Measurements from ENCODE around the gene SMIM5.

Gene SMIM5

GRCh38 chr17:75604034-75604695, 29.1 kb upstream of the SMIM5 start:
- DNase-seq = no peak

GRCh38 chr17:75605790-75606189, 27.4 kb upstream of the SMIM5 start:
- DNase-seq = no peak

DNA sequence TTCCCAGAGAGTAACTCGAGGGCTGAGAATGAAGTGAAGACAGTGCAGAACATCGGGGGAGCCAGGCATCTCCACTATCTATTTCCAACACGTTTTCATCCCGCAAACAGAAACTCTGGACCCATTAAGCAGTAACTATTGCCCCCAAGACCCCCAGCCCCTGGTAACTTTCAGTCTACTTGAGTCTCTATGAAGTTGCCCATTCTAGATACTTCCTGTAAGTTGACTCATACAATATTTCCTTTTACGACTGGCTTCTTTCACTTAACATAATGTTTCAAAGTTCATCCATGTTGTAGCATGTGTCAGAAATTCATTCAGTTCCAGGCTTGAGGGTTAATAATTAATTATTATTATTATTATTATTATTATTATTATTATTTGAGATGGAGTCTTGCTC, 26.1 kb upstream of the SMIM5 start:
- DNase-seq = no peak

DNA sequence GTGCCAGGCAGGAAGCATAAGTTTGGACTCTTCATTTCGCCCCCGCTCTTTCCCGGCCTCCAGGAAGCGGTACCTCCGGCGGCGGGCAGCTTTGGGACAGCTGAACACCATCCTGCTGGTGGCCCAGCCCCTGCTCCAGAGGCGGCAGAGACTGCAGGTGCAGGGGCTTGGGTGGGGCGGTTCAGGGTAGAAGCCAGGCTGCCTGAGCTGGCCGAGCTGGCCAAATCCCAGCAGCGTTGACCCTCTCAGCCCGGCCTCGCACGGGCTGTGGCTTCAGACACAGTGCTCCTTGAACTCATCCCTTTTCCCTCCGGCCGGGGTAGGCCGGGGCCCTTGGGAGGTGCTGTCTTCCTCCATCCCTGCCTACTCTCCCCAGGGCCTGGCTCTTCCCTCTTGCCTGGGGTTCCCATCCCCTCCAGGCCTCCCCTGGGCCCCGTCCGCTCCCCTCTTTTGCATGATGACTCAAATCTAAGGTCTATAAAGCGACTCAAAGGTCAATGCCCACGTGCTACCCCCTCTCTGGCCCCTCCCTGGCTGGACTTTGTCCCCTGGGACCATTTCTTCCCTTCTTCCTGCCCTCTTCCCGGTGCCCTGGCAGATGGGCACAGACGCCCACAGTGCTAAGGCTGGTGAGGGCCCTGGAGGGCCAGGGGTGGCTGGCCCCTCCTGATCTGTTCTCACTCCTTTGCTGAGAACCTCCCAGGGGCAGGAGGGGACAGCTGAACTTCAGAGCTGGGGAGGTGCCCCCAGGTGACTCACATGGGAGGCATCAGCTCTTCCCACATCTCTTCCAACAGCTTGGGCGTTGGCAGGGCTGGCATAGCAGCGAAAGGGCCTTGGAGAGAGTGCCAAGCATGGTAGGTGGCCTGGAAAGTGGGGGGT, 22.9 kb upstream of the SMIM5 start:
- DNase-seq = no peak

DNA sequence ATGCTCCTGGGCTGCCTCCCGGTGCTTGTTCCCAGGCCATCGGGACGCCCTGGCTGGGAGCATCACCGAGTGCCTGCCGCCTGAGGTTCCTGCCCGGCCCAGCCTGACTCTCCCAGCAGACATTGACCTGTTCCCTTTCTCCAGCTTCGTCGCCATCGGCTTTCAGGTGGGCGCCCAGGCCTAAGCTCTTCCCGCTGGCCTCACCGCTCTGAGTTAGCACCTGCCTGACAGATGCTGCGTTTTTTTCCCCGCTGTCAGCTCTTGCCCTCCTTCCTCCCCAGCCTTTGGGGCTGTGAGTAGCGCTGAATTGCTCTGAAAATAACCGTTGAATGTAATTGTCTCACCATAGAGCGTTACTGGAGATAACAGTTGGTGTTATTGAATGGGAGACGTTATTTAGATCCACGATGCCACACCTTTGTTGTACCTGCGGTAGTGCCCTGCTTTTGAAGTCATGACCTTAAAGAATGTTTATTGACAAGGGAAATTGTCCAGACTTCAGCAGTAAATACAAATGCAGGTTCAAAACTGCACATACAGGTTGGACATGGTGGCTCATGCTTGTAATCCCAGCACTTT, 21.3 kb upstream of the SMIM5 start:
- no peak for DNase-seq

- DNase-seq = no peak
These were observed 20.2 kb upstream of the SMIM5 start for GRCh38 chr17:75612906-75613626.

- no peak for DNase-seq
These were observed 19.2 kb upstream of the SMIM5 start for GRCh38 chr17:75614006-75614405.

GRCh38 chr17:75614556-75615270, 18.5 kb upstream of the SMIM5 start:
- no peak for DNase-seq

DNA sequence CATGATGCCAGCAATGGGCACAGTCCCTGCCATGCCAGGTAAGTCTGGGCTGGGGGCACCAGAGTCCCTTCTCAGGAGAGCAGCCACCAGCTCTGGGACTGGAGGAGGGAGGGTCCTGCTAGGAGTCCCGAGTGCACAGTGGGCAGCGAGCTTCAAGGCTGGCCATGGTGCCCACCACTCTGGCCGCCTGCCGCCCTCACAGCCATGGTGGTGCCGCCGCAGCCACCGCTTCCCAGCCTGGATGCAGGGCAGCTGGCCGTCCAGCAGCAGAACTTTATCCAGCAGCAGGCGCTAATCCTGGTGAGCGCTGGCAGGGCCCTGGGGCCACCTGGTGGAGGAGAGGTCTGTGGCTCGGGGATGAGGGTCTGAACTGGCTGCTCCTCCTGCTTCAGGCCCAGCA, 17.9 kb upstream of the SMIM5 start:
- no peak for DNase-seq

DNA sequence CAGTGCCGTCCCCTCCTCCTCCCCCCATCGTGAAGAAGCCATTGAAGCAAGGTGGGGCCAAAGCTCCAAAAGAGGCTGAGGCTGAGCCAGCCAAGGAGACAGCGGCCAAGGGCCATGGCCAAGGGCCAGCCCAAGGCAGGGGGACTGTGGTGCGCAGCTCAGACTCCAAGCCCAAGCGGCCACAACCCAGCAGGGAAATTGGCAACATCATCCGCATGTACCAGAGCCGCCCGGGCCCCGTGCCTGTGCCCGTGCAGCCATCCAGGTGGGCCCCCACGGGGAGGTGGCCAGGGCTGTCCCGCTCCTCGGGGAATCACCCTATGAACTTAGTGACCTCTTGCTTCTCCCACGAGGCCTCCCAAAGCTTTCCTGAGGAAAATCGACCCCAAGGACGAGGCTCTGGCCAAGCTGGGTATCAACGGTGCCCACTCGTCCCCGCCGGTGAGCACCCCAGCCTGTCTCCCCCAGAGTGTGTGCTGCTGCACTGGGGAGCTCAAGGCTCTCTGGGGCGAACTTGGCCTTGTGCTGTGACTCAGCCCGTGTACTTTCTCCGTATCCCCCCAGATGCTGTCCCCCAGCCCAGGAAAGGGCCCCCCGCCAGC, 16.6 kb upstream of the SMIM5 start:
- no peak for DNase-seq

DNA sequence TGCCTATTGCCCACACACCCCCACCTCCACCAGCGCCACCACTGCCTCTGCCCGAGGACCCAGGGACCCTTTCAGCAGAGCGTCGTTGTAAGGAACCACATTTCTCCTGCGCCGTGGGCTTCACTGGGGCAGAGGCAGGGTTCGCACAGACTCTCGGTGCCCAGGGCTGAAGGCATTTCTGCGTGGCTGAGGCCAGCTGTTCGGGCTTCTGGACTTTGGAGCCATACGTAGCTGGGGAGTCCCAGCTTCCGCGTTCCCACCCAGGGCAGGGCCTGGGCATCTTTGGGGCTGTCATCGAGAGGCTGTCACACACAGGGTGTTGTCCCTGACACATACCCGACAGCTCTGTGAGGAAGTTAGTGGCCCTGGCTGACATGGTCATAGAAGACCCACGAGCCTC, 16.0 kb upstream of the SMIM5 start:
- no peak for DNase-seq

DNA sequence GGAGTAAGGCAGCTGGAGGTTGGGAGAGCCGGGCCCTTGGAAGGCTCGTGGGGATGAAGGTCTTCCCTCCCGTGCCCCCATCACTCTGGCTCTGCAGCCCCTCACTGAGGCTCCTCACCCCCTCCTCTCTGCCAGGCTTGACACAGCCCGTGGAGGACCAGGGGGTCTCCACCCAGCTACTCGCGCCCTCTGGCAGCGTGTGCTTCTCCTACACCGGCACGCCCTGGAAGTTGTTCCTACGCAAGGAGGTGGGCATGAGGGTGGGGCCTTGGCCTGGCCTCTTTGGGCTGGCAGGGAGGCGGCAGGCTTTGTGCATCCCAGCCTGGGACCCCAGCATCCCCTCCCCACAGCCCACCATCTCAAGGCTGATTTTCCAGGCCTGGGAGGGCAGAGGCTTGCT, 15.6 kb upstream of the SMIM5 start:
- no peak for DNase-seq

DNA sequence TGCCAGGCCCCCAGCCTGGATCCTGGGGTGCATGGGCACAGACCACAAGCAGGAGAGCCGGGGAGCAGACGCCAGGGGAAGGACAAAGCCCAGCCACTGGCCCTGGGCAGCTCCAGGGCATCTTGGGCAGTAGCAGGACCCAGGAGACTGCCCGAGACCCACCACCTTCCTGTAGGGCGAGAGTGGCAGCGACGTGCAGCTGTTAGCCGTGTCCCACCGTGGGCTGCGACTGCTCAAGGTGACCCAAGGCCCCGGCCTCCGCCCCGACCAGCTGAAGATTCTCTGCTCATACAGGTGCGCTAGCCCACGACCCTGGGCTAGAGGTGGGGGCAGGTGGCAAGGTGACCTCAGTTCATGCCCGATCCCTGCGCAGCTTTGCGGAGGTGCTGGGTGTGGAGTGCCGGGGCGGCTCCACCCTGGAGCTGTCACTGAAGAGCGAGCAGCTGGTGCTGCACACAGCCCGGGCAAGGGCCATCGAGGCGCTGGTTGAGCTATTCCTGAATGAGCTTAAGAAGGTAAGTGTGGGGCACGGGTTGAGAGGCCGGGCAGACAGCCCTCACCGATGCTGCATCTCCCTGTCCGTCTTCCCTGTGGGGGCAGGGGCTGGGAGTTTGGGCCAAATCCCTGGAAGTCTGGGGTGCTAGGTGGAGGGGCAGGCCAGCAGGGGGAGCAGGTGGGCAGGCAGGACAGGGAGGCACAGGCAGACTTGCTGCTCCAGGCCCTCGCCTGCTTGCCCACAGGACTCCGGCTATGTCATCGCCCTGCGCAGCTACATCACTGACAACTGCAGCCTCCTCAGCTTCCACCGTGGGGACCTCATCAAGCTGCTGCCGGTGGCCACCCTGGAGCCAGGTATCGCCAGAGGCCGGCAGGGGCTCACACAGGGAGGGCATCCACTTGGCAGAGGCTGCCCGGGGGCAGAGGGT, 13.5 kb upstream of the SMIM5 start:
- DNase-seq = no peak

- DNase-seq = no peak
These were observed 11.7 kb upstream of the SMIM5 start for GRCh38 chr17:75621489-75621888.

GRCh38 chr17:75622076-75622475, 11.2 kb upstream of the SMIM5 start:
- no peak for DNase-seq

- no peak for DNase-seq
These were observed 10.4 kb upstream of the SMIM5 start for GRCh38 chr17:75622771-75623273.

DNA sequence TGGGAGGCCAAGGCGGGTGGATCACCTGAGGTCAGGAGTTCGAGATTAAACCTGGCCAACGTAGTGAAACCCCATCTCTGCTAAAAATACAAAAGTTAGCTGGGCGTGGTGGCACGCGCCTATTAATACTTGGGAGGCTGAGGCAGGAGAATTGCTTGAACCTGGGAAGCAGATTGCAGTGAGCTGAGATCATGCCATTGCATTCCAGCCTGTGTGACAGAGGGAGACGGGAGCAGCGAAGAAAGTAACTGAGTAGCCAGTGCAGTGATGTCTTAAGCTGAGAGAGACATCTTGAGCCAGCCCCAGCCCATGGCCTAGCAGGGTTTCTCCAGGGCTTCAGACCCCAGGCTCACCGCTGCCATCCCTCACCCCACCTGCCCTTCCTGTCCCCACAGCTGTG, 9.8 kb upstream of the SMIM5 start:
- DNase-seq = no peak

DNA sequence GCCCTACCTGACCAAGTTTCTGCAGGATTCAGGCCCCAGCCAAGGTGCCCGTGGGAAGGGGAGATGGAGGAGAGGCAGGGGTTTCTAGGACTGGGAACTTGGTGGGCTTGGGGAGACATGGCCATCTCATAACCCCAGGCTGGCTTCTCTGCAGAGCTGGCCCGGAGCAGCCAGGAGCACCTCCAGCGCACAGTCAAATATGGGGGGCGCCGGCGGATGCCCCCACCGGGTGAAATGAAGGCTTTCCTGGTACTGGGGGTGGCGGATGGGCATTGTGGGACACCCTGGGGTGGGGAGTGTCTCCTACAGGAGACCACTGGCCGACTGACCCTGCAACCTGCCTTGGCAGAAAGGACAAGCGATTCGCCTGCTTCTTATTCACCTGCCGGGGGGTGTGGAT, 9.2 kb upstream of the SMIM5 start:
- no peak for DNase-seq

DNA sequence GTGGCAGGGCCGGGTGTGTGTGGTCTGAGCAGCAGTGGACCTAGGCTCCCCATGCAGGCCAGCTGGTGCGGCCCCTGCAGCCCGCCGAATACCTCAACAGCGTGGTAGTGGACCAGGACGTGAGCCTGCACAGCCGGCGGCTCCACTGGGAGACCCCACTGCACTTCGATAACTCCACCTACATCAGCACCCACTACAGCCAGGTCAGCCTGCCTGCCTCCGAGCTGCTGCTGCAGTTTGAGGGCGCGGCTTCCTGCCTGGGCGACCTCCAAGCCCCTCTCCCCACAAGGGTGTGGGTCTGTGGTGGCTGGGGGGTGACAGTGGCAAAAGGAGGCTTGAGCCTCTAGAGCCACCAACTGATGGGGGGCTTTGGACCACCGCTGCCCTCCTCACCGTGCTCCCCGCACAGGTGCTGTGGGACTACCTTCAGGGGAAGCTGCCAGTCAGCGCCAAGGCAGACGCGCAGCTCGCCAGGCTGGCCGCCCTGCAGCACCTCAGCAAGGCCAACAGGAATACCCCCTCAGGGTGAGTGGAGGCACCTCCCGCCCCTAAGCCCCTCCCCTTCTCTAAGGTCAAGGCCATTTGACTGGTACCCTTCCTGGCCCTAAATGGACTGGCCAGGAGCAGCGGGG, 8.4 kb upstream of the SMIM5 start:
- DNase-seq = no peak

DNA sequence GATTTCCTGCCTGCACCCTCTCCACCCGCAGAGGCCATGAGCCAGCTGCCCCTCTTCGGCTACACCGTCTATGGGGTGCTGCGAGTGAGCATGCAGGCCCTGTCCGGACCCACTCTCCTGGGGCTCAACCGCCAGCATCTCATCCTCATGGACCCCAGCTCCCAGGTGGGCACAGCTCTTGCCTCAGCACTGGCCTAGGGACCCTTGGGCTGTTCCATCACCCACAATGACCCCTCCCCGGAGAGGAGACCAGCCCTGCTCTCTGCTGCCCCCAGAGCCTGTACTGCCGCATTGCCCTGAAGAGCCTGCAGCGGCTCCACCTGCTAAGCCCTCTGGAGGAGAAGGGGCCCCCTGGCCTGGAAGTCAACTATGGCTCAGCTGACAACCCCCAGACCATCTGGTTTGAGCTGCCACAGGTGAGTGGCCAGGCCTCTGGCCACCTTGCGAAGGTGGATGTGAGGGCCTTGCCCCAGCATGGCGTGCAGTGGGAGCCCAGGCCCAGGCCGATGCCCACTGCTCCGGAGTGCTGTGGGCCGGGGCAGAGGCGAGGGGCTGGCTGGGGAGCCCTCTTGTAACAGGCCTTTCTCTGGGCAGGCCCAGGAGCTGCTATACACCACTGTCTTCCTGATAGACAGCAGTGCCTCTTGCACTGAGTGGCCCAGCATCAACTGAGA, 7.3 kb upstream of the SMIM5 start:
- no peak for DNase-seq

All from CD4-positive, alpha-beta T cell treated with Interleukin-15 for 1 hour (primary cell).